ENCODE data around the gene BNC2.

The BNC2 gene

DNA sequence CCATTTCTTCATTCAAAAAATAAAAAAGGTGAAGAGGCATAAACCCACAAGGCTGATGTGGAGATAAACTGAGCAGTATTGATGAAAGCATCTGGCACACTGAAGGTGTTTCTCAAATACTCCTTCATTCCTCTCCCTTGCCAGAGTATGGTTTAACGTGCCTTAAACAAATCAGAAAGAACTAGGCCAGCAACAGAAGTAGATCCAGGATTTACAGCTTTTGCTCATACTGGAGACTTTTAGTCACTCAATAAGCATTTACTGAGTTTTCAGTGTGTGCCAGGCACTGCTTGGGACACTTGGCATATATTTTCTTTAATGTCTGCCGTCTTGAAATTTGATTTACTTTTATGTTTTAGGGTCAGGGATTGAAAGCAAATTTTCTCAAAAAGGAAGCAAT, 53.0 kb downstream of the BNC2 start:
- DNase-seq (ENCODE audit: low read depth in 2 of 2, low spot score in 1 of 2): no peak

DNA sequence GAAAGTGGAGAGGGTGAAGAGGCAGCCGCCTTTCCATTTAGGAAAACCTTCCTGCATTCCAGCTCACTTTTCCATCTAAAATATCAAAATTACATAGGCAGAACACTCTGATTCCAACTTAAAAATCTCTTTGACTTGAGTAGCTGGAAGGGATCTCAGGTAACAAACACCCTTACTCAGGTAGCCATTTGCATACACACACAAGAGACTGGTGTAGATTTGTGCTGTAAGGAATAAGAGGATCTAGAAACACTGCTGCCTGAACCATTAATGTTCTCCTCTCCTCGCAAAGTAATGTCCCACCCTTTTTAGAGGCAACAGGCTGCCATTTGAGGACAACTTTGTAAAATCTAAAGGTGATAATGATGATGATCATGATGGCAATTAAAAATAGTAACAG, 53.5 kb downstream of the BNC2 start:
- DNase-seq (ENCODE audit: low read depth in 2 of 2, low spot score in 1 of 2): no peak

DNA sequence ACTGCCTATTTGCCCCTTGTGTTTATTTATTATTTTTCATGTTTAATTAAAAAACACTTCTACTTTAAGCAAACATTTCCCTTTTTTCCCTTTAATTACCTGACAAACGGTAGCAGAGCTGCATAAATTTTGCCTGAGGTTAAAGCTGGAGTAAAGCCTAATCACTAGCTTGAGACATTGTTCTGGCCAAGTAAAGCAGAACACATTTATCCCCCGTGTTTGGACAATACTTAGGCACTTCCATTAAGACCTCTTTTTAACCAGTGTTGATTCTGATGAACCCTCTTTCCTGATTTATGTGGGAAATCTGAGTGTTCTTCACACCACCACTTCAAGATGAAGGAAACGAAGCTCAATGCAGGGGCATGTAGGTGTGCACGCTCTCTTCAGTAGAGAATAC, 54.5 kb downstream of the BNC2 start:
- DNase-seq (ENCODE audit: low read depth in 2 of 2, low spot score in 1 of 2): no peak

DNA sequence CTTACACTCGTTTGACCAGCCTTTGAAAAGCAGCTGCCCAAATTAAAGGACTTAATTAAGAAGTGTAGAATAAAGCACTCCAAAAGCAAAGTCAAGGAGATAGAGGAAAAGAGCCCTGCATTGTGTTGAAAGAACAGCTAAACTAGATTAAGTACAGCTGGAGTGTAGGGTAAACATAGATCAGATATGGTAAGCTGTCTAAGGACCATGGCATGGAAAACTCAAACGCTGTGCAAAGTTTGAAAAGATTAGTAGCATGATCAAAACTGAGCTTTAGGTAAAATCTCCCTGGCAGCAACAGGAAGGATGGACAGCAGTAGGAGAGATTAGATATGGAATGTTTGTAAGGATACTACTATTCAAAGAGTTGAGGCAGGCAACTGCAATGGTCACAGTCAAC, 55.4 kb downstream of the BNC2 start:
- DNase-seq (ENCODE audit: low read depth in 2 of 2, low spot score in 1 of 2): no peak

DNA sequence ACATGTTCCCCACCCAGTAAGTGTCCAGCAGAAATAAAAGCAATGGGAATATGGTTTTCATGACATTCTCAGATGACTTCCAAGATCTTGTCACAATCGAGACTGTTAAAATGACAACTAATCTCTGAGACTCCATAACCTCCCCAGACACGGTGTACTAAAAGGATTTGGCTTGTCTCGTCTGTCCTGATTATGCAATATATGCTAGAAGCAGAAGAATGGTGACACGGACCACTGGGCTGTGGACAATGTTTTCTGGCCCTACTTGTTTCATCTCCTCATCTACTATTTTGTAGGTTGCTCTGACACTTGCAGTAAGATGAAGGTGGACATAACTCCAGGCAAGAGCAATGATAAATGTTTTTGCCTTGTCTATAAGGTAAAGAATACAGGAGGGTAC, 56.6 kb downstream of the BNC2 start:
- DNase-seq (ENCODE audit: low read depth in 2 of 2, low spot score in 1 of 2): no peak

DNA sequence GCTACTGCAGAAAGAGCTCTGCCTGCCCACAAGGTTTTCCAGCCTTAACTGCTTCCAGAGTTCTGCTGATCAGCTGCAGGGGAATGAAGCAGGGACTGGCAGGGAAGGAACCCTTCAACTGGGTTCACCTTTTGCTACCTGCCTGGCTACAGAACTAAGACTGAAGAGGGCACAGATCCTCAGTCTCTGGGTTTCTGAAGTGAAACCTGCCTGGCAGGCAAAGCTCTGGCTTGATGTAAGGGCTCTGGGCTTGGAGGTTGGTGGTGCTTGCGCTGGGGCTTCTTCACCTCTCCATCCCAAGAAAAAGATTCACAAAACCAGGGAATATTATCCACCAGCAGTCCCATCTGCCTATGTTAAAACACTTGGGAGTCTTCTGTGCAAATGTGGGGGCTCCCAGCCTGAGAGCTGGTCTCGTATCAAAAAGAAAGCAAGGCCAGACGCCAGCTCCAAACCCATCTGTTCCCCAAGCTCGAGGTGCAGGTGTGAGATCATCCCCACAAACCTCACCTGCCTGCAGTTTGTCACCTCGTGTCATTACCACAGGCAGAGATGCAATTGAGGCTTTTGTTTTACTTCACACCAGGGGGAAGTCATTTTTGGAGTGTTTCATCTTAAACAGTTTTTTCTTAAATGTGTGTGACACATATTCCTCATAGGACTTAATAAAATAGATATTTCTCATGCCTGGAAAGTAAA, 58.3 kb downstream of the BNC2 start:
- DNase-seq (ENCODE audit: low read depth in 2 of 2, low spot score in 1 of 2): no peak

DNA sequence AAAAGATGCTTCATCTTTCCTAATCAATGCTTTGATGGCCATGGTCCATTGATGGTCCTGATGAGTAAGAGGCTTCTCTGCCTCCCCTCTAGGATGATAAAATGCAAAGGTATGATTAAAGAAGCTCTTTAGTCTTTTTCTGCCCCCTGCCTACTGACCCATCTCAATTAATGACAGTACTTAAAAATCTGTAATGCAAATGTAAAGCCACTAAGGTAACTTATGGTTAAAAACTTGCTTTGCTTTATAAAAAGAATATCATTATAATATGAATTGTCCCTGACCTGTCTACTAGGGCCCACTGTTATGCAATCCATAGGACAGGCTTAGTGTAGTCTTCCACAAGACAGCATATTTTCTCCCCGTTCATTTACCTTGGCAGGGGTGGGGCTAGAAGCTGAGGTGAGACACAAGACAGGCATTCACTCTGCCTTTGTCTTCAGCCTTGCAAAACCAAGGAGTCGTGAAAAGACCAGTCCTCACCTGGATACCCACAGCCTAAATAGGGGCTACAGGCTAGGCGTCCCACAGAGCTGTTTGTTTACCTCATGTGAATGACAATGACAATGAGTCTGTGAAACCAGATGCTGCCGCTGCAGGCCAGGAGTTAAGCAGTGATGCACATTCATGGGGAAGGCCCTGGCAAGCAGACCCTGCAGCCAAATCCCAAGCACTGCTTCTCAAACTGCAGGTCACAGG, 60.4 kb downstream of the BNC2 start:
- DNase-seq (ENCODE audit: low read depth in 2 of 2, low spot score in 1 of 2): no peak

DNA sequence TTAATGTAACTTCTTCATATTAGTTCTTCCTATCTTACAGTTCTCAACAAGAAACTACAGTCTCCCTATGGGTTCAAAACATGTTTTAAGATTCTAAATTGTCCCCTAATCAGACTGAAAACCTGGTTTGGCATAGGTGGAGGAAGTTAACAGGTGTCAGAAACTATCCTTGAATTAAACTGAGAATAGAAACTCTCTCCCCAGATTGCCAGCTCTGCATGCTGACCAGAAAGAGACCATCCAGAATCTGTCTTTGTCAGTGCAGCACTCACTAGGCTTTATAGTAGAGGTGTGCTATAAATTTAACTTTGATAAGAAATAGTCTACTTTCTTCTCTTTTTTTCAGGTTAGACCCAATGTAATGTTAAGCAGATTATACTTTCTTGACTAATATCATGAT, 63.8 kb downstream of the BNC2 start:
- DNase-seq (ENCODE audit: low read depth in 2 of 2, low spot score in 1 of 2): no peak

DNA sequence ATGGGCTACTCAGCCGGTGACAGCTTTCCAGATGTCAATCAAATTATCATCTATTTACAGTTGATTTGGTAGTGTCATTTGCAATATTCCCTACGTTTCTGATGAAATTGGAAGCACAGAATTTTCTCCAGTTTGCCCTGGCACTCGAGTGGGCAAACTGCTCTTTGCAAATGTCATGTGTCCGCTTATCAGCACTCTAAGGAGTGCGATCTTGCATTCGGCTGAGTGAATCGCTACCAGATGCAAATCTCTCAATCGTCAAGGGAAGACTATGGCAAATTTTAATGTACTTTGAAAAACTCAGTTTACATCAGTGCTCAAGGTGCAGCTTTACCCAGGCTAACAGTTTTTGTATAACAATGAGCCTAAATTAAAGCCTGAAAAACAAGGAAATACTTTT, 66.8 kb downstream of the BNC2 start:
- no peak for DNase-seq (ENCODE audit: low read depth in 2 of 2, low spot score in 1 of 2)

DNA sequence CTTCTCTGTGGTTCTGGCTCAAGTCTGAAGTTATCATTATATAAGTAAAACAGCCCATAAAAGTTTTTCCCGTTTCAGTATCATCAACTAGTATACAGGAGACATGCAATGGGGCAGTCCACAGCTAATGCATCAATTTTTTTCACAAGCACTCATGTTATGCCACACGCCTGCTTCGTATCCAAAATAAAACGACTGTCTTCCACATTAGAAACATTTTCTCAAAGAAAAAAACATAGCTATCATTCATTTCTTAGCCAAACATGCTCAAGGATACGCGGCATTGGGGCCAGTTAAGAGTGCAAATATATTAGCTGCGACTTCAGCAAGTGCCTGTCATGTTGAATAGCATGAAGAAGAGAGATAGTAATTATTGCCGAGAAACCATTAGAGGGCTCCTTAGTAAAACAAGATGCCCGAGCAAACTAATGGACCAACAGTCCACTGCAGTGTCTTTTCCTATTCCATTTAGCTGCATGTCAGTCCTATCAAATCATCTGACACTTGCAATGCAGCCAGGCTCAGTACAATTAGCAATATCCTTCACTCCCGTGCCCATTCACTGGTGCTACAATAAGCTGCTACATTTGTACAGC, 68.5 kb downstream of the BNC2 start:
- no peak for DNase-seq (ENCODE audit: low read depth in 2 of 2, low spot score in 1 of 2)

DNA sequence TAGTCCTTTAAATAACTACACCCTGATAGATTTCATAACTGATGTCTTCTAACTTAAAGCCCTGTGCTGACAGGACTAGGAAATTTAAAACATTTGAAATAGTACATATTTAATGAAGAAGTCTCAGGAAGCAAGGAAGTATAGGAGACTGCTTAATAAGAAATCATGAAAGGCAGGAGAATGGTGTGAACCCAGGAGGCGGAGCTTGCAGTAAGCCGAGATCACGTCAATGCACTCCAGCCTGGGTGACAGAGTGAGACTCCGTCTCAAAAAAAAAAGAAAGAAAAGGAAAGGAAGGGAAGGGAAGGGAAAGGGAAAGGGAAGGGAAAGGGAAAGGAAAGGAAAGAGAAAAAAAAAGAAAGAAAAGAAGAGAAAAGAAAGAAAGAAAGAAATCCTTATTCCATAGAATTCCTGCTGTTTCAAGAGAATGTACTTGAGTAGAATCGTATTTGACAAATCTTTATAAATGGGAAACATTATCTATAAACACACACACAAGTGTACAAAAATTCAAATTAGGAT, 74.1 kb downstream of the BNC2 start:
- no peak for DNase-seq (ENCODE audit: low read depth in 2 of 2, low spot score in 1 of 2)

DNA sequence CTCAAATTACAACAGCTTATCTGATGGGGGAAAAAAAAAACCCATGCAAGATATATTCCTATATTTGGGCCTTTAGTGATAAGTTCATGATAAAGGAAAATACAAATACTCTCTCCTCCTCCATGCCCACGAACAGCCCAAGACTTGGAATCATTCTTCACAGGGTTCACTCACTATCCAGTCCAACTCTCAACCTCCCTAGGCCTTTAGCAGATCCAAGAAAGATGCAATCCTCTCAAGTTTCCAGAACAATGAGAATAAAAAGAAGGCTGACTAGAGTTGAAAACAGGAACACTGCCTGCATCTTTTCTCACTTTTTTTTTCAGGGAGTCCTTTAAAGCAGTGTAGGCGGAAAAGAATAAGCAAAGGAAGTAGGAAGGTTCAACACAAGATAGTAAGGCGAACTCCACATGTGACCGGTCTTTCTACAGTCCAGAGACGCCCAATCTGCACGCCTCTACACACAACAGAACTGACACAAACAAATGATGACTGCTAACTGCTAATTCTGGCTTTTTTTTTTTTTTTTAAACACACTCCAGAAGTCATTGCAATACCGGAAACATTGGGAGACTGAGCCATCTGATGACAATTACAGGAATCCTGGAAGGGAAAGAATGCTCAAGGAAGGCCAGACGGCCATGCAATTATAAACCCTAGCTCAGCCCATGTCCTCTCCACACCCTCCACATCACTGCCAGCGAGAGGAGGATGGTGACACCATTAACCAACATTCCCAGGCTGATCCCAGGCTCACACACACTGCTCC, 75.4 kb downstream of the BNC2 start:
- DNase-seq (ENCODE audit: low read depth in 2 of 2, low spot score in 1 of 2): no peak

DNA sequence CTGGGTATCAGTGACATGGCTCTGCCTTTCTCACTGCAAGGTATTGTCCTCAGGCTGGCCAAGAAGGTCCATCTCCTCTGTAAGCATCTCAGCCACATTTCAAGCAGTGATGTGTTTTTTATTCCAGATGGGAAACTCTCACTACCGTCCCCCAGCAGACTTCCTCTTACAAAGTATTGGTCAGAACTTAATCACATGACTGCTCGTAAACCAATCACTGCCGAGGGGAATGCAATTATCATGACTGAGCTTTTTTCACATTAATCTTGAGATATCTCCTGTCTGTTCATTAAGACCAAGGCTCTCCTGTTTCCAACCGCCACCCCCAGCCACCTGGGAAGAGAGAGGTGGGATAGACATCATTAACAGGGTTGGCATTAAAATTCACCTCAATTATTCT, 76.4 kb downstream of the BNC2 start:
- no peak for DNase-seq (ENCODE audit: low read depth in 2 of 2, low spot score in 1 of 2)

DNA sequence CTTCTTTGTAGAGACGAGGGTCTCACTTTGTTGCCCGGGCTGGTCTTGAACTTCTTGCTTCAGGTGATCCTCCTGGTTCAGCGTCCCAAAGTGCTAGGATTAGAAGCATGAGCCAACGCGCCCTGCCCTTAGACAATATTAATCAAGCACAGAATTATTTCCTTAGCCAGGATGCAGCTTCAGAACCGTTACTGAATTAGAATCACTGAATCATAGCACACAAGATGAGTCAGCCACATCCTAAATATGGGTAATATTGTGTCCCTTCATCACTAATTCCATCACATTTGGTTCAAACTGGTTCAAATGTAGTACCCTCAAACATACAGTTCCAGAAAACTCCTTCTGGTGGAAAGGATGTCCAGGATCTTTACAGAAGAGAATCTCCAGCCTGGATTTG, 82.7 kb downstream of the BNC2 start:
- DNase-seq (ENCODE audit: low read depth in 2 of 2, low spot score in 1 of 2): no peak

DNA sequence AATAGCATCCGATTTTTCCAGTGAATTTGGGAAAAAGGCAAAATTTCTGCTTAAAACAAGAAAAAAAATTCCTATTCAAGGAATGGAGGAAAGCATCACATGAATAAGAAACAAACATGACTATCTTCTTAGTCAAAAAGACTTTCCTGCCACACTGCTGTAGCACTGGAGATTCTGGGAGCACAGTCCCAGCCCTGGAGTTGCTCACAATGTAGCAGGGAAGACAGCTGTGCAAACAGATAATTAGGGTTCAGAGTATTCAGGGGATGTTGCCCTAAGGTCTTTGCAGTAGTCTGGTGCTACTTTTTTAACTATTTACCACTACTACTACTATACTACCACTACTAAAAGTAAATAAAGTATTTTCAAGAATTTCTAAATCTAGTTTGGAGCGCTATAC, 86.5 kb downstream of the BNC2 start:
- no peak for DNase-seq (ENCODE audit: low read depth in 2 of 2, low spot score in 1 of 2)

DNA sequence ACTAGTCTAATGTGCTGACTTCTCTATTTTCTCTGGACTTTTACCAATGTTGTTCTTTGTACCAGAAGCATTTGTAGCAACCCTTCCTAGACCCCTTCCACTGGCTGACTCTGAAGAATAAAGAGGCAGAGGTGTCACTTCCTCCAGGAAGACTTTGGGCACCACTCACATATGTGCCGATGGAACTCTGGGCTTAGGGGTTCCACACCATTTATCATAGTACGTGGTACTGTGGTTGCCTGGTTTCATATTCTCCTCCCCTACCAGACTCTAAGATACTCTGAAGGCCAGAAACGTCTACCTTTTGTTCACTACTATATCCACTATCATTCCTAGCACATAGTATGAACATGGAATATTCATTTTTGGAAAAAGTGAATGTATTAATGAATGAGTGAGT, 88.0 kb downstream of the BNC2 start:
- DNase-seq (ENCODE audit: low read depth in 2 of 2, low spot score in 1 of 2): no peak

DNA sequence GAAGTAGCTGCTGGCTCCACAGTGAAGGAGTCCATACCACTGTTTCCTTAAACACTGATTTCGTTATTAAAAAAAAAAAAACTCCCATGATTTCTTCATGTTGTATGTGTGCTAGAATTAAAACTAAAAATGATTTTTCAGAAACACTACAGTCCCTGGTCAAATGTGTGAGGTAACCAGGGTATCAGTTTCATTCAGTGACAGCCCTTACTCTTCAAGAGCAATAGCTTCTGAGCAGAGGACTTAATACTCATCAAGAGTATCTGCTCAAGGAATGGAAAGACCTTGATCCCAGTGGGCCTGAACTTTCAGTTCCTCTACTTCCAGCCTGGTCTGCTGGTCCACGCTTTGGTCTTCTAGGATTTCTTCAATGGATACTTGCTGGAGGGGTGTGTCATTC, 95.1 kb downstream of the BNC2 start:
- no peak for DNase-seq (ENCODE audit: low read depth in 2 of 2, low spot score in 1 of 2)

DNA sequence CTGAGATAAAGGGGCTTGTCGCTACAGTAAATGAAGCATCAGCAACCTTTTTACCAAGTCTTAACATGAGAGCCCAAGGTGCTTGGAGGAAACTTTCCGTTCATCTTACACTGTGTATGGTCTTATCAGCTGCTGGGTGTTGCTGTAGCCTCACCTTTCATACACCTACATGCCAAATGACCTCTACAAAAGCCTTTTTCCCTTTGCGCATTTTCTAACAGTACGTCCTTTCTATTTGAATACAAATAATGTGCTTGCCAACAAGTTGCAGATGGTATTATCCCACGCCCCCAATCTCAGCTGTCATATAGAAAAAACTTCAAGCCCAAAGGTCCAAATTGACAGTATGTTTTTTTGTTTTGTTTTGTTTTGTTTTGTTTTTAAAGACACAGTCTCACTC, 96.9 kb downstream of the BNC2 start:
- no peak for DNase-seq (ENCODE audit: low read depth in 2 of 2, low spot score in 1 of 2)

DNA sequence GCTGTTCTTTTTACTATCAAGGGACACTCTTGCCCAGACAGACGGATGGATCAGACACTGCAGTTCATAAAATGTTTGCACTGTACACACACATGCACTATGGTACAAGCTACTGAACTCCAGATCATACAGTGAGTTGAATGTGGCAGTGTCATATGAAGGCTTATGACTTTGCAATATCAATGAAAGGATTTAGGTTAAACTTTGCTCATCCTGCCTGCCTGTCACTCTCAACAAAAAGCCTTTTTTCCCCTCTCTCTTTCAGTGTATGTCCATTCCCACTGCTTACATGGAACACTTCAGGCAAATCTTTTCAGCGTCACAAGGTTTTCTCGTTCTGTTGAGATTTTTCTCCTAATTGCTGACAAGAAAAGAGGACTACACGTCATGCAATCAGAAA, 97.4 kb downstream of the BNC2 start:
- DNase-seq (ENCODE audit: low read depth in 2 of 2, low spot score in 1 of 2): no peak

DNA sequence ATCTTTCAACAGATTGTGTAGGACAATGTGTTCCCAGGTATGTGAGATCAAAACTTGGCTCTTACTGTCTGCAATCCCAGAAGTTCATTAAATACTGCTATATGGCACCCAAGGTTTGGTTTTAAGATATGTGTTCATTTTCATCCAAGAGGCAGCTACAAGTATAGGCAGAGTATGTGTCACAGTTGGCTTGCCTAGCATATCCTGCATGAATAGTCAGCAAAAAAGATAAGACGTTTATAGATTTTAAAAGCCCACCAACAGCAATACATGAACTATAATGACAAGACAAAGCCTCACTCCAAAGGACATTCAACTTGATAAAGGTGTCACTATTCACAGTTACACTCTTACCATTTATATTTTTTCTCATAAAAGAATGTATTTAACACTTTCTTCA, 99.1 kb downstream of the BNC2 start:
- no peak for DNase-seq (ENCODE audit: low read depth in 2 of 2, low spot score in 1 of 2)

DNA sequence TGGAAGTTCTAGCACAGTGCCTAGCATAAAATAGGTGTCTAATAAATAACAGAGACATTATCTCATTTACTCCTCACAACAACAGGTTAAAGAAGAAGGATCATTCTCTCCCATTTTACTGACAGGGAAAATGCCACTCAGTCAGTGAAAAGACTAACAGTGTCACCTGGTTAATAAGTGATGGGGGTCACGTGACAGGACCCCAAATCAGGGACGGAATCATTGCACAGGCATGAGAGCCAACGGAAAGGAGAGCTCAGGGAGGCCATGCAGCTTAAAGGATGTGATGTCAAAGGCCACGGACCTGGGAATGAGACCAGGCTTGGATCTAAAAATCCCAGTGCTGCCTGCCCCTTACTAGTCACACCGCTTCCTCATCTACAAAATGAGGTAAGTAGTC, 101.2 kb downstream of the BNC2 start:
- no peak for DNase-seq (ENCODE audit: low read depth in 2 of 2, low spot score in 1 of 2)

DNA sequence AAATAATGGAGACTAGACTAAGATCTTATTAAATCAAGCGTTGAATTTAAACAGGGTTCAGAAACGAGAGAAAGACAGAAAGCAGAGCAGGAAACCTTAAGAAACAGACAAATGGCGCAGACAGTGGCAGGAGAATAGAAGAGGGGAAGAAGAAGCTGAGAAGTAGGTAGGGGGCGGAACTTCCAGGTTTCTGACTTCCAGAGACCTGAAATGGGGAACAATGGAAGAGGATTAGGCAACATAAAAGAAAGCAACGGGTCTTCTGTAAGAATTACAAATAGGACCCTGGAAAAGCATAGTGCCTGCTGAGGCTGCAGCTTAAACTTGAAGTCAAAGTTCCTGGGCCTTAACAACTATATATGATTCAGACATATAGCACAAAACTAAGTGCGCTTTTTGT, 101.7 kb downstream of the BNC2 start:
- DNase-seq (ENCODE audit: low read depth in 2 of 2, low spot score in 1 of 2): no peak

Data from stimulated activated CD8-positive, alpha-beta memory T cell treated with anti-CD3 and anti-CD28 coated beads, Interleukin-4, amount 100 ng/mL, for 1 hour (primary cell).